Activated CD4-positive, alpha-beta T cell treated with anti-CD3 and anti-CD28 coated beads, Interleukin-2, amount 50 U/mL, for 16 hours (primary cell): ENCODE data around the gene TP63.

ENCODE experiments used
- DNase-seq: peaks from one replicate; pipeline ENCODE4 v3.0.0-alpha.2; 2020

The TP63 gene

DNA sequence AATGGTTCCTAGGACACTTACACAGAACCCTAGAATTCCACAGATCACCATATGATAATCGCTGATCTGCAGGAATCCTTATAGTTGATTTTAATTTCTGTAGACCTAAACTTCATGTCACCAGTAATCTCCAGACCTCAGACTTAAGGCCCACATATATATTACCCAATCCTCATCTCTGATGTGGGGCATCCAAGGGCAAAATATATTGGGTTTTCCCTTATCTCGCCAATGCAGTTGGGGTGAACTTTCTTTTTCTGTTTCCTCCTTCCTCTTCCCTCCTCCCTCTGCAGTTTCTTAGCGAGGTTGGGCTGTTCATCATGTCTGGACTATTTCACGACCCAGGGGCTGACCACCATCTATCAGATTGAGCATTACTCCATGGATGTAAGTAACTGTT, 259.3 kb downstream of the TP63 start:
- no peak for DNase-seq

- DNase-seq = no peak
Measured at GRCh38 chr3:189896533-189896932, 265.3 kb downstream of the TP63 start.

DNA sequence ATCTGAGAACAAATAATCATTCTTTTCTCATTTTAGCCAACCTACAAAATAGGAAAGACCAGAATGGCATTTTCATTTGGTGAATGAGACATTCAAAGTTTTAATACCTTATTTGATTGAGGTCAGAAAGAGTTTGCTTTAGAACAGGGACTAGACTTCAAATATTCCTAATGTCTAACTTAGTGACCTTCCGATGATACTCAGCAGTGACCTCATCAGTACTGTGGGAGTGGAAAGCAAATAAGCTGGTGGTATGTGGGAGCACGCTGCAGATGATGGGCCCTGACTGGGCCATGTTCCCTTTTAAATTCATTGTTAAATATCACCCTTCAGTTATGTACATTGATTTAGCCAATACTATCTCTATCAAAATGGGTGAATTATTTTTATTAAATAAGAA, 266.2 kb downstream of the TP63 start:
- no peak for DNase-seq

GRCh38 chr3:189898559-189899153, 267.5 kb downstream of the TP63 start:
- DNase-seq = no peak

- no peak for DNase-seq
Measured at GRCh38 chr3:189899186-189899585, 268.0 kb downstream of the TP63 start.

- DNase-seq = no peak
Measured at GRCh38 chr3:189900578-189900977, 269.4 kb downstream of the TP63 start.

DNA sequence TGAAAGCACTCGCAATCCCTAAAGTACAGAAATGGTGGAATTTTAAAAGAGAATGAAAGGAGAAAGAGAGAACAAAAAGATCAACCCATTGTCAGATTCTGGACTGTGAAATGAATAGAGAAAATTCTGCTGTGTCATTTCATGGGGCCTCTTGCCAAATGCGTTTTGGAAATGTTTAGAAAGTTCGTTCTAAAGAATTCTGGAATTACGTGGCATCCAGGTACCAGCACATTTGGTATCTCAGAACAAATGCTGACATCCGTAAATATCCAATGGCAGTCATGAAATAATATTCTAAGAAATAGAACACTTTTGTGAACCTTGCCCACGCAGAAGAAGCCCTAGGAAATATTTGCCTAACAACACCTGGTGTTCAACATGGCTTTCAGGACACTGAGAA, 270.3 kb downstream of the TP63 start:
- DNase-seq = no peak

DNA sequence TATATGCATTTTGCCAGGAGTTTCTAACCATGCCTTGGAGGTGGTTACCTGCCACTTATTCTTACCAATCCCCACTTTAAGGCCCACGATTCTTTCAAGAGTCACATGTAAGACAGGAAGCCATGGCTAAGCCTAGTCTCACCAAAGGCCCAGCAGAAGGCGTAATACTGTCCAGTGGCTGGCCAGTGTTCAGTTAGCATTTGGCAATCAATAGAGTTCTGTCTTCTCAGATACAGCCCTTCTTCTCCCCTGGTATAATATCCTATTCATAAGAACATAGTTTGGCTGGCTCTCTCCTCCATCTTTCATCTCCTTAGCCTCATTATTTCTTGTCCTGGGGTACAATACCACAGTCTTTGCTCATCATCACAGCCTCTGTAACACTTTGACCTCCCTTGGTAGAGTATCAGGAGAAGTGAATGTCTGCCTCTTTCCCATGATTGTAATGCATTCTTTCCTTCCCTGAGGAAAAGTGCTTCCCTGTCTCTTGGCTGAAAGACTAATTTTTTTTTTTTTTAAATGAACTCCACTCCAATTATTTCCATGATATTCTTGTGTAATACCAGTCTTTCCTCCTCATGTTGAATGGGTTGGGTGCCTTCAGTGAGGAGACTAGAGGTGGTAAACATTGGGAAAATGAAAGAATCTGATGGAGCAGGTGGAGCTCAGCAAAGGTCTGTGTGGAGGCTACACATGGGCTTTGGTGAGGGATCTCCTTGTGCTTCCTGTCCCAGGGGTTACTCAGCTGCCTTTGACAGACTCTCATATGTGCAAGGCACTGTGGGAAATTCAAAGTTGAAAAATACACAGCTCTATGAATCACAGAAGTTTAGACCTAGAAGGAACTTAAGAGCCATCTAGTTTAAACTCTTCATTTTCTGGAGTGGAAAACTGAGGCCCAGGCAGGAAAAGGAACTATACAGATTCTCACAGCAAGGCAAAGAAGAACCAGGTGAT, 271.3 kb downstream of the TP63 start:
- DNase-seq = no peak

DNA sequence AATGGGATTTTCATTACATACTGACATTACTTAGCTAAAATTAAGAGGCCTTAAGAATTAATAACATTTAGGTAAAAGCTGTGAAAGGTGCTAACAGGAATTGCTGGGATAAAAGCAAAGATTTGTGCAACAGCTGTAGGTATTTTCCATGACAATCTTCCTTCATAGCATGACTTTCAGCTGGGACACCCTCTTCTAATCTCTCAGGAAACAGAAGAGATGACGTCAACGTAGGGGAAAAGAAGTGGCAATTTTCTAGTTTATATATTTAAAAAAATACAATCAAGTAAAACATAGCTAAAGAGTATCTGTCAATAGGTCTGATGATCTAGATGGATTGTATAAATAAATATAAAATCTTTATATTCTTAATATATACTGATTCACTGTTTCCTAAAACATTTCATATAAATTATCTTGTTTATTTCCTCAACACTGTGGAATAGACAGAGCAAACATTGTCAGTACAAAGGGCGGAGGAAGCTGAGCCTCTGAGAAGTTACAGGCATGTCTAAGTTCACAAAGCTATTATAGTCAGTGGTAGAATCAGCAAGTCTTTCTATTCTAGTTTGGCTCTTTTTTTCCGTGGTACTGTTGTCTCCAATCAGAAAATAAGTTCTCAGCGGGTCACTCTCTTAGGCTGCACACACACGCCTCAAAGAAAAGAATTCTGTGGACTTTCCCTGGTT, 272.5 kb downstream of the TP63 start:
- DNase-seq = no peak

GRCh38 chr3:189907803-189908202, 276.6 kb downstream of the TP63 start:
- no peak for DNase-seq

DNA sequence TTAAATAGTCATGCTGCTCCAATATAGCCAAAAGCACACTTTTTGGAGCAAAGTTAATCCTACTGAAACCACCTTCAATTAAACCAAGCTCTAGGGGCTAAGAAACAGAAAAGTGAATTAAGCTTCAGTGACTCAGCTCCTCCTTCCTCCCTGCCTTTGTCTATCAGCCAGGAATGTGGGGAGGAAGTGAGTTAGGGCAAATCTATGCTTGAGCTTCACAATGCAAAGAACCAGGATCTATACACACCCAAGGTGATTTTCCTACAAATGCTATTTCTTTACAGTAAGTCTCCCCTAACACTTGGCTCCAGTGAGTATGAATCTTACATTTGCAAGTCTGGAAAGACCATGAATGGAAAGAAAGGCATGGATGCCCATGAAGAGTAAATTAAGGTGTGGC, 277.5 kb downstream of the TP63 start:
- no peak for DNase-seq

GRCh38 chr3:189909139-189909538, 277.9 kb downstream of the TP63 start:
- no peak for DNase-seq

DNA sequence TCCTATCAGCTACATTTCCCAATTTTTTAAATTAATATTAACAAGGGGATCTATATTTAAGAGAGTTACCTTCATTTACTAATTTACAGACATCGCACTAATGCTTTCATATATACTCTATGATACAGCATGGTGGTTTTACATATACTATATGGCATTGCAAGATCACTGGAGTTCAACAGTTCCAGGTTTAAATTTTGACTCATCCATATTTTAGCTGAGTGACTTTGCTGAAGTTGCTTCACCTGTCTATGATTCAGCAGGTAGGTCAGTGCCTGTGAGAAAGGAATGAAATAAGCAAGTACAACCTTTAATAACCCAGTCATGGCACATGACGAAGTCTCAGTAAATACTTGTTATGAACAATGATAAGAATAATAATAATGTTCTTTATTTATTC, 278.4 kb downstream of the TP63 start:
- DNase-seq = no peak

- DNase-seq = no peak
Measured at GRCh38 chr3:189911001-189911400, 279.8 kb downstream of the TP63 start.

DNA sequence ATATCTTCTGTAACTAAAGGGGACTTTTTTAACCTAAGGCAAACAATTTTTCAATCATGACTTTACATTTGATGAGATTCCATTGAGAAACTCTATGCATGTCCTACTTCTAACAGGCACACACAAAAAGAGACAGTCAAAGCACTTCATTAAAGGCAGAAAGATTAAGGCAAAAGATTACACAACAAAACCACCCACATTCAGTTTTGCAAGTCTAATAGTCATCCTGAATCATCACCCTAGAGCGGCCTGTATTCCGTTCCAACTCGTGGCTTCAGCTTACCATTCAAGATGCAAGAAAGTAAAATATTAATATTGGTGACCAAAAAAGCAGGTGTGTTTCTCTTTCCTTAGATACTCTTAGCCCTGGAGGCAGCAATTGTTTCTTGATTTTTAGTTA, 283.6 kb downstream of the TP63 start:
- DNase-seq = peak; percentile 24

DNA sequence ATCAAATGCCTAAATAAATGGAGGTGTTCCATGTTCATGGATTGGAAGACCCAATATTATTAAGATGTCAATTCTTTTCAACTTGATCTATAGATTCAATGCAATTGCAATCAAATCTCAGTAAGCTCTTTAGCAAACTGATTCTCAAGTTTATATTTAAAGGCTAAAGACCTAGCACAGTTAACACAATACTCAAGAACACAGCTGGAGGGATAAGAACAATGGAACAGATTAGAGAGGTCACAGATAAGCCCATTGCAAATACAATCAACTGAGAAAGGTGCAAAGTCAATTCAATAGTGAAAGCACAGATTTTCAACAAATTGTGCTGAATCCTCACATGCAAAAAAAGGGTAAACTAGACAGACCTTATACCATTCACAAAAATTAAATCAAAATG, 290.6 kb downstream of the TP63 start:
- DNase-seq = no peak

- peak; percentile 51 for DNase-seq
Measured at GRCh38 chr3:189927975-189928895, 297.0 kb downstream of the TP63 start.

GRCh38 chr3:189936201-189936945, 305.2 kb downstream of the TP63 start:
- no peak for DNase-seq

GRCh38 chr3:189937302-189938127, 306.3 kb downstream of the TP63 start:
- DNase-seq = no peak

DNA sequence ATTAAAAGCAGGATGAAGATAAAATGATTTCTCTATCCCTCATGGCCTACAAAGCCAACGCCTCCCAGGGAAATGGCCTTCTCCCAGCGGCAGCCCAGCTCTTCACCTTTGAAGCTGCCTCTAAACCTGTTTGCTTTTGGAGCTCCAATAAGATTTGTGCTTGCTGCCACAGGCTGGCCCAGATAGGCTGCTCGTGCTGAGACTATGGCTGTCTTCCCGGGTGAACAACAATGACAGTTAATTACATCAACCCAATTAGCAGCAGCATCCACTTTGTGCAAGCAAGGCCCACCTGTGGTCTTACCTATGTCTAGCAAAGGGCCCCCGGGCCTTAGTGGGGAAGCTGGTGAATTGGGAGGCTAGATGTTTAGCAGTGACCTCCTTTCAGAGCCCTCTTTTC, 309.9 kb downstream of the TP63 start:
- DNase-seq = no peak

DNA sequence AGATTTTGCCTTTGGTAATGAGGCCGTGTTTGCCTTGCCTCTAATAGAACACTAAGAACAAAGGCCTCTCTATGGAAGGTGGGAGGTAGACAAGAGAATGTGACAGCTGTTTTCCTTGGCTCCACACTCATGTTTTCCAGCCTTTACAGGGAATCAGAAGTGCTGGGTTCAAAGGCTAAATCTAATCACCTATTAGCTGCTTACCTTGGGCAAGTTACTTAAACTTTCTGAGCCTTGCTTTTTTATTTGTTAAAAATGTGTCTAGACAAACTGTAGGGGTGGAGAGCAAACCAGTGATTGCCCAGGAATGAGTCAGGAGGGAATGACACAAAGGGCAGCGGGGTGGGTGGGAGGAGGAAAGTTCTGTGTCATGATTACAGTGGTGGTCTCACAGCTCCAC, 310.5 kb downstream of the TP63 start:
- no peak for DNase-seq
